ENCODE results near the gene FTH1.

Gene FTH1

GRCh38 chr11:61948505-61948904, 18.9 kb downstream of the FTH1 start:
- TF ChIP-seq CTCF (IDR thresholded peaks at IDR 0.05; ENCODE audit: low read depth, low read length), result no peak
- peak in 1 of 2 donors; percentile 53 for DNase-seq (ENCODE audit: low read depth in 2 of 2)
- no peak overlapping the region for H3K4me3 ChIP-seq (replicated peaks in 1 of 2; ENCODE audit: low read depth in 2 of 2, low read length in 2 of 2)

- TF ChIP-seq CTCF (IDR thresholded peaks at IDR 0.05; ENCODE audit: low read depth, low read length), result peak; percentile 99
- DNase-seq (ENCODE audit: low read depth in 2 of 2), result peak; percentile 94 to 96
- H3K4me3 ChIP-seq (replicated peaks in 1 of 2; ENCODE audit: low read depth in 2 of 2, low read length in 2 of 2), result no peak overlapping the region
Observed at GRCh38 chr11:61947486-61948210, 19.8 kb downstream of the FTH1 start.

GRCh38 chr11:61946894-61947293, 20.5 kb downstream of the FTH1 start:
- peak in 1 of 2 donors; percentile 27 for DNase-seq (ENCODE audit: low read depth in 2 of 2)
- no peak overlapping the region for H3K4me3 ChIP-seq (replicated peaks in 1 of 2; ENCODE audit: low read depth in 2 of 2, low read length in 2 of 2)
- no peak for TF ChIP-seq CTCF (IDR thresholded peaks at IDR 0.05; ENCODE audit: low read depth, low read length)

GRCh38 chr11:61945191-61945590, 22.2 kb downstream of the FTH1 start:
- TF ChIP-seq CTCF (IDR thresholded peaks at IDR 0.05; ENCODE audit: low read depth, low read length), result no peak
- no peak for DNase-seq (ENCODE audit: low read depth in 2 of 2)
- H3K4me3 ChIP-seq (replicated peaks in 1 of 2; ENCODE audit: low read depth in 2 of 2, low read length in 2 of 2), result no peak overlapping the region

GRCh38 chr11:61940466-61940865, 27.0 kb downstream of the FTH1 start:
- no peak for TF ChIP-seq CTCF (IDR thresholded peaks at IDR 0.05; ENCODE audit: low read depth, low read length)
- DNase-seq (ENCODE audit: low read depth in 2 of 2), result no peak

GRCh38 chr11:61935861-61936260, 31.6 kb downstream of the FTH1 start:
- no peak overlapping the region for H3K4me3 ChIP-seq (replicated peaks in 1 of 2; ENCODE audit: low read depth in 2 of 2, low read length in 2 of 2)
- TF ChIP-seq CTCF (IDR thresholded peaks at IDR 0.05; ENCODE audit: low read depth, low read length), result no peak
- DNase-seq (ENCODE audit: low read depth in 2 of 2), result no peak

More at GRCh38 chr11:61940466-61940865, 27.0 kb downstream of the FTH1 start:
- no peak overlapping the region for H3K4me3 ChIP-seq (replicated peaks in 1 of 2; ENCODE audit: low read depth in 2 of 2, low read length in 2 of 2)

GRCh38 chr11:61930933-61931332, 36.5 kb downstream of the FTH1 start:
- no peak for DNase-seq (ENCODE audit: low read depth in 2 of 2)
- no peak overlapping the region for H3K4me3 ChIP-seq (replicated peaks in 1 of 2; ENCODE audit: low read depth in 2 of 2, low read length in 2 of 2)
- TF ChIP-seq CTCF (IDR thresholded peaks at IDR 0.05; ENCODE audit: low read depth, low read length), result no peak

Measured in cardiac fibroblast (primary cell).